Globus pallidus (tissue), 1 donor: ENCODE data around the gene PHF11.
"Not testable (repeated sequence)": the region's sequence is repeated elsewhere in the genome, so short reads cannot be mapped to it uniquely, and the experiment has no call there.

Source experiments
- DNase-seq: peaks from one replicate; pipeline ENCODE4 v3.0.0-alpha.2; 2015; ENCODE audit warnings: low spot score

The PHF11 gene

DNA sequence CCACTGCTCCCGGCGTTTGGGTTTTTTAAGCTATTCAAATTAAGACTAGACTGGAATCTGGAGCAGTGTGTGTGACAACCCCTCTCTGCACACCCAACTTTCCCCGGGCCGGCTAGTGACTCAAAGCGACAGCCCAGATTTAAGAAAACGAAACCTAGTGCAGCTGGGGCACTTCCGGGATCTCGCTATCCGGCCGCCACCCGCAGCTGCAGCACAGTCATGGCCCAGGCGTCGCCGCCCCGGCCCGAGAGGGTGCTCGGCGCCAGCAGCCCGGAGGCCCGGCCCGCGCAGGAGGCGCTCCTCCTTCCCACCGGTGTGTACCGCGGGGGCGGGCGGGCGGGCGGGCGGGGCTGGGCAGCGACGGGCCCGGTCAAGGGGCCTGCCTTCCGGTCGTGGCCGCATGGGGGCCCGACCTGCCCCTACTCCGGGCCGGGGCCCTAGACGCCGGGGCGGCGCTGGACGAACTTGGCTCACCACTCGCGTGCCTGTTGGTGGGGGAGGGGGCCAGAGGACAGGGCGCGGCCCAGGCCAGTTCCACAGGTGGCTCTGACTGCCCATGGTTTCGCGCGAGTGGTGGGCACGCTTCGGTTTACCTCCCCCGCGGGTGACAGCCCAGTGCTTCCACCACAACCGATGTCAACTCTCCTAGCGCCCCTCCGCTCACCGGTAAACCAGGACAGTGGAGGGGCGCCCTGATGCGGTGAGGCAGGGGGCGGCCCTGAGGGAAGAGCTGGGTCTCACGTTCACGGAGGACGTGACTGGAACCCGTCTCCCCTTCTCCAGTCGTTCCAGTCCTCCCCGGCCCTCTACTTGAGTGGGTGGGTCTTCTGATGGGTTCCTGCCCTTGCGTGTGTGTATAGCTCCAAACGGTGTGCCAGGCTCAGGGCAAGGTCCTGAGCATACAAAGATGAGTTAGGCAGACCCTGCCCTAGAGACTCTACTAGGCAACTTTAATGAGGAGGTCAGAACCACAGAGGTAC, at the start of gene PHF11:
Gene PHF11 (plus strand): TSS at position 171 of the 980 bp plus-strand sequence. CDS start 49 bp downstream, at position 220.
- peak; percentile 73 for DNase-seq

DNA sequence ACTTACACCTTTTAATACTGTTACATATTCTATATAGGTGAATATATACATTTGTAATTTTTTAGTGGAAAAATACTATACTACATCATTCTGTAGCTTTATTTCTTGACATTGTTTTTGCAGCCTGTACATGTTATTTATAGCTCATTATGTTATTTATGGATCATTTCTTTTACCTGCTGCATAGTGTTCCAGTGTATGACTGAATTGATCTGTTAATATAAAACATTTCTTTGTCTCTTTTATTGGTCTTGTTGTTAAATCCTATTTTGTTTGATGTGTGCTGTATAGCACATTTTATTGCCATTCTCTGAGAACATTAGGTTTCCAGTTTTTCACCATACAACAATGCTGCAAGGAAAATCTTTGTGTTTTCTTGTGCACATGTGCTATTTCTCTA, 49.3 kb upstream of the PHF11 start:
- DNase-seq = no peak

DNA sequence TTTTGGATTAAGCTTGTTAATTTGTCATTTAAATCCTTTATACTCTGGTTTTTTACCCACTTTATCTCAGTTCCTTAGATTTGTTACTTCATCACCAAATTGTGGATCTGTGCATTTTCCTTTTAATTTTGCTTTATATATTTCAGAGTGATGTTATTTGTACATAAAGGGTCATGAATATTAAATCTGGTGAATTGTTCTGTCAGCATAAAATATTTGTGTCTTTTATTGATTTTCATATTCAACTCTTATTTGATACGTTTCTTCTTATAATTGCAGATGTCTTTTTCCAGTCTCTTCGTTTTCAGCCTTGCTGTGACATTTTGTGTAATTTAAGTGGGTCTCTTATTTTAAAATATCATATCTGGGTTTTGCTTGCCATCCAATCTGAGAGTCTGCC, 47.0 kb upstream of the PHF11 start:
- DNase-seq = no peak

DNA sequence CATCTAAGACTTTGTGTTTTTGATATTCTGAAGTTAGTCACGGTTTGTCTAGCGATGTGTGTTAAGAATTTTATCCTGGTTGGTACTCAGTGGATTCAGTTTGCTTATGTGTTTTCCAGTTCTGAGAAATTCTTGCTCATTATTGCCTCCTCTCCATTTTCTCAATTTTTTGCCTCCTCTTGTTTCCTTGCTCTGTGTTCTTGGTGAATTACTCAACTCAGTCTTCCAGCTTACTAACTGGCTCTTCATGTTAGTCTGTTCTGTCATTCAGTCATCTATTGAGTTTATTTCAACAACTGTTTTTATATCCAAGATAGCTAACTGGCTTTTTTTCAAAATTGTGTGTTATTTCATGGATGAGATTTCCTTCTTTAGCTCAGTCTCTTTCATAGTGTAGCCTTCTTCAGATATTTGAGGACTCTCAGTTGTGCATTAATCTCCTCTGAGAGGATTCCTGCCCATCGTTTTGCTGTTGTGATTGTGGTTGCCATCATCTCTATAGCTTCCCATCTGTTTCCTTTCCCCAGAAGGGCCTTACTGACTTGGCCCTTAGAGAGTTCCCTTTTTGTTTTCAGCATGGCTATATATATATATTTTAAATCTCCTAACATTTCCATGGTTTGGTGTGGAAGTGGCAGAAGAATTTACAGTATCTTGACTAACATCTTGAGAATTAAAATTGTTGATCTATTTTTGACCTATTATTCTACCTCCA, 45.5 kb upstream of the PHF11 start:
- no peak for DNase-seq

DNA sequence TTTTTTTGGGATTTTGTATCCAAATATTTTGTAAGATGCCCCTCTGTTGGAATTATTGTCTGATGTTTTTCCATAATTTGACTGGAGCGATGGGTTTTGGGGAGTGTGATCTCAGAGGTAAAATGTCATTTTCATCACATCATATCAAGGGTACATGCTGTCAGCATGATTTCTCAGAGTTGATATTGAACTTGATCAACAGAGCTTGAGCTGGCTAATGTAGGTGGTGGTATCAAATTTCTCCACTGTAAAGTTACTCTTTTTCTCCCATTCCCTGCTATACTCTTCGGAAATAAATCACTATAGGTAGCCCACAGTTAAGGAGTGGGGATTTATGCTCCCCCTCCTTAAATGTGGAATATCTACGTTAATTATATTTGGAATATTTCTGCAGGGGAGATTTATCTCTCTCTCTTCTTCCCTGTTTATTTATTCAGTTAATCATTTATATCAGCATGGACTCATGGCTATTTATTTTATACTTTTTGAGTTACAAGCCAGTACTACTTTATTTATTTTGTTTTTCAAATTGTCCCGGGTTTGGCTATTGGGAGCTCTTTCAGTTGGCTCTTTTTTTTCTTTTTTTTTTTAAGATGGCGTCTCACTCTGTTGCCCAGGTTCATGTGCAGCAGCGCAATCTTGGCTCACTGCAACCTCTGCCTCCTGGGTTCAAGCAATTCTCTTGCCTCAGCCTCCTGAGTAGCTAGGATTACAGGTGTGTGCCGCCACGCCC, 42.9 kb upstream of the PHF11 start:
- no peak for DNase-seq

DNA sequence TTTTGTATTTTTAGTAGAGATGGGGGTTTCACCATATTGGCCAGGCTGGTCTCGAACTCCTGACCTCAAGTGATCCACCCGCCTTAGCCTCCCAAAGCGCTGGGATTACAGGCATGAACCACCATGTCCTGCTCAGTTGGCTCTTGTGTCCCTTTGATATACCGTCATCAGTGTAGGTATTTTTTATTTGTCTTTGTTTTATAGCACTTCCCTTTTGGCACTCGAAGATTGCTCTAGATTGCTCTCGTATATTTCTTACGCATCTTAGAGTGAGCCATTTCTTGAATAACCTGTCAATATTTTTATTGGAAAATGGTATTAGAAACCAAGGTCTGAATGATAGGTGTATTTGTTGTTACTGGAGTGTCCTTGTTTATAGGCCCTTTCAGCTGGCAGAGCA, 42.3 kb upstream of the PHF11 start:
- no peak for DNase-seq

DNA sequence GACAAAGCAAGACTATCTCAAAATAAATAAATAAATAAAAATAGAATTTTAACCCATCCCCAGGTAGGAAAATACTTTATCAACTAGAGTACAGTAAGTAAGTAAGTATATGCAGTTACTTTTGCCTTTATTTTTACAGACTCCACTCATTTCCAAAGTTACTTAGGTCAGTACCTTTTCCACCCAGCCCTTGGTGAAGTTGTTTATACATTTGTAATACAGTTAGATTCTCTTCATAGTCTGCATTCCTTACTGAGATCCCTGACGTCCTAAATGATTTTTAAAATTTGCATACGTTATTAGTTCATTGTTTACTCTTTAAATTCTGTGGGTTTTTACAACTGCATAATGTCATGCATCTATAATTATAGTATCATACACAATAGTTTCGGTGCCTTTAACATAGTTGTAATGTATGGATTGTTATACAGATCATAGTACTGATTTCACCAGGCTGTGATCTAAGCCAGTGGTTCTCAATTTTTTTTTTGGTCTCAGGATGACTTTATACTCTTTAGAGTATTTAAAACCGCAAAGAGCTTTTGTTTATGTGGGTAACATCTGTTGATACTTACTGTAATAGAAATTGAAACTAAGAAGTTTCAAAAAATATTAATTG, 41.3 kb upstream of the PHF11 start:
- no peak for DNase-seq

DNA sequence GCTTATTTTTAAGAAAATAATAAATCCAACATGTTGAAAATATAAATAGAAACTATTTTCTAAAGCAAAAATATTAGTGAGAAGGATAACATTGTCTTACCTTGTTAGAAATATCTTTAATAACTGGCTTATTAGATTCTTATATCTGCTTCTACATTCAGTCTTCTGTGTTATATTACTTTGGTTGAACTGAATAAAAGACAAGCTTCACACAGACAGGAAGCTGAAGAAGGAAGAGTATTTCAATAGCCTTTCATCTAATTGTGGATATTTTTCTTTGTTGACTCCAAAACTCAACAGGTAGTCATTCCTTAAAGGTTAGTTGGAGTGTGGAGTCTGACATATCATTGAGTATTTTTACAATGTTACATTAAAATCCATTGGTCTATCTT, 40.8 kb upstream of the PHF11 start:
- no peak for DNase-seq

DNA sequence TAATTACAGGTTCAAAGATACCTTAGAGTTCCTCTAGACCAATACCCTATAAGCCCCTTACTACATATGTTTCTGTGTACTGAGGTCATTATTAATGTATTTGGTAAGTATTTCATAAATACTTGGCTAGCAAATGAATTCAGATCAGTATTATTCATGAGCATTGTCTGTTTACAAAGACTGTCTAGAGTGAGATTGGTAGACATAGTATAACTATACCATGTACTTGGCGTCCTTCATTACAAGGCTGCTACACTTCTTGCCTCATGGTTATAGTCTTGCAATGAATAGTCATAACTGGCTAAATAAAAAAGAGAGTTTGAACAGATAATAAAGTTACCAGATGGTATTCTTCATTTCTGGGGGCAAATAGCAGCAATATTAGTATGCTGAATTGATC, 39.6 kb upstream of the PHF11 start:
- no peak for DNase-seq

DNA sequence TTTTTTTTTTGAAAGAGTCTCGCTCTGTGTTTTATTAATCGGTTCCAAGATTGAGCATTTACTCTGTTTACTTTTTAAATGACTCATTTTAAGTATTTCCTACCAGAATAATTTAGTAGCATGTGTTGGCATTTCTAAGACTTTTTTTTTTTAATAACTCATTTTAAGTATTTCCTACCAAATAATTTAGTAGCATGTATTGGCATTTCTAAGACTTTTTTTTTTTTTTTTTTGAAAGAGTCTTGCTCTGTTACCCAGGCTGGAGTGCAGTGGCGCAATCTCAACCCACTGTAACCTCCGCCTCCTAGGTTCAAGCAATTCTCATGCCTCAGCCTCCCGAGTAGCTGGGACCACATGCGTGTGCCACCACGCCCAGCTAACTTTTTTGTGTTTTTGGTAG, 38.5 kb upstream of the PHF11 start:
- no peak for DNase-seq

DNA sequence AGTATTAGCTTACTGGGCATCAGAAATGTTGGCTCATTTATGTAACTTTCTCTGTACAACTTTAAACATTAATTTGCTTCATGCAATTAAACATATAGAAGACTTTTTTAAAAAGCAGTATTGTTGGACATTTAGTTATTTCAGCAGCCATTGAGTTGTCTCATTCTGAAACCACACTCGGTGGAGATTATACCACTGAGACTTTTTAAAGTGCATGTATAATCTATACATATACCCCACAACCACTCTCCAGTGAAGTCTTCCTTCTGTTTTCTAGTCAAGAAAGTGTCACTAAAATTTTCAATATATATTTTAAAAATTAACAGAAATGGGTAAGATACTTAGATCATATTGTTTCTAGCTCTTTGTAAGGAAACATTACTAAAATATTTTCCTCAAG, 36.2 kb upstream of the PHF11 start:
- DNase-seq = no peak

DNA sequence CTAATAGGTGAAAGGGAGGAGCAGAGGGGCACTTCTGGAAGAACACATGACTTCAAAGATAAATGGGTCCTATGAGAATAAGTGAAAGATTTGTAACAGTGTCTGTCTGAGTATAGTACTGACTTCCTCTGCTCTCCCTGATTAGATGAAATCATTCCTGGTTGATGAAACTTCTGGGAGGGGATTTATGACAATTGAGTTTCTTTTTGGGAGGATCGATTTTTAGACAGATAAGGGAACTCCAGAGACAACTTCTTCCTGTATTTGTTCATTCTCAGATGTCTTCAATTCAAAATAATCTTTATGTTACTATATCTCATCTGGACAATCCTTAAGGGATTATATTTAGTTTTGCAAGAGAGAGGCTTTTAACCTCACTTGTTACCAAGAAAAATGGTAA, 31.7 kb upstream of the PHF11 start:
- DNase-seq = no peak

DNA sequence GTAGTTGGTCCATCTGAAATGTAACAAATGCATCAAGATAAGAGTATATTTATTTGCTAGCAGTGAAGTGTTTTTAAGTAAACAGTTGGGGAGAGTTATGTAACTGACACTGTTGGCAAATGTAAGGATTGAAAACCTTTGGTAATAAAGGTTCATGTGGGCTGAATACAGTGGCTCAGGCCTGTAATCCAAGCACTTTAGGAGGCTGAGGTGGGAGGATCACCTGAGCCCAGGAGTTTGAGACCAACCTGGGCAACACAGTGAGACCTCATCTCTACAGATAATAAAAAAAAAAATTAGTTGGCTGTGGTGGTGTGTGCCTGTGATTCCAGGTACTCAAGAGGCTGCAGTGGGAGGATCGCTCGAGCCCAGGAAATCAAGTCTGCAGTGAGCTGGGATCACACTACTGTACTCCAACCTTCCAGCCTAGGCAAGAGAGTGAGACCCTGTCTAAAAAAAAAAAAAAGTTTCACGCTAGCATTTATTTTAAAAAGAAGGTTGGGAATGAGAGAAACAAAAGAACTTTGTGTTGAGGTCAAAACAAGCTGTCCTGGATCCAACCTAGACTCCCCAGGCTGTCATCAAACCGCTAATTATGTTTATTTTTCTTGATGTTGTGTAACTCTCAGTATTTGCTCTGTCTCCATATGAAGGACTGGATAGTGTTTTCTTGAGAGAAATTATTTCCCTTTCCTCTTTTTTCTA, 31.0 kb upstream of the PHF11 start:
- DNase-seq = no peak

DNA sequence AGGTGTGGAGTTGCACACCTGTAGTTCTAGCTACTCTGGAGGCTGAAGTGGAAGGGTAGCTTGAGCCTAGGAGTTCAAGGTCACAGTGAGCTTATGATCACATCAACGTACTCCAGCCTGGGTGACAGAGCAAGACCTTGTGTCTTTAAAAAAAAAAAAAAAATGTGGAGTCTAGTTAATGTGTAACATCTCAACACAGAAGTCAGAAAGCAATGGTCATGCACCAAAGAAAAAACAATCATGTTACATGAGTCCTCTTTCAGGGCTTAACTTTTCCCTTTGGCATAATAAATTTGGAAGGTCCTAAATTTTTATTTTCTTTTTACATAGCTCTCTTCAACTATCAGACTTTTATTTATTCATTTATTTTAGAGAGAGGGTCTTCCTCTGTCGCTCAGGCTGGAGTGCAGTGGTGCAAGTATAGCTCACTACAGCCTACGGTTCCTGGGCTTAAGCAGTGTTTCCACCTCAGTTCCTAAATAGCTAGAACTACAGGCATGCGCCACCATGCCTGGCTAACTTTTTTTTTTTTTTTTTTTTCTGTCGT, 29.4 kb upstream of the PHF11 start:
- no peak for DNase-seq

DNA sequence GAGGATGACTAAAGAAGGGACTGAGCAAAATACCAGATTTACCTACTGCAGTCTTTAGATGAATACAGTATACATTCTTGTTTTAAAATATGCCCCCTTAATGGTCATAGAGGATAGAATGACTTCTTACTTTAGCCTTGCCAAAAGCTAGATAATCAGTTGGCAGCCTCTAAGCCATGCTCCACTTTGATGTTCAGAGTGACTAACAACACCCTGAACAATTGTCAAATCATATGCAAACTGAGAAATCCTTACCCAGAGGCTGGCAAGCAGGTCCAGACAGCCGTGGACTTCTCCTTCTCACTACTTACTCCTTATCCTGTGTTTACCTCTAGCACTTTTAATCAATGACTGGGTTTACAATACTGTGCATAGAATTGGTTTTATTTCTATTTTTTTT, 23.6 kb upstream of the PHF11 start:
- no peak for DNase-seq

DNA sequence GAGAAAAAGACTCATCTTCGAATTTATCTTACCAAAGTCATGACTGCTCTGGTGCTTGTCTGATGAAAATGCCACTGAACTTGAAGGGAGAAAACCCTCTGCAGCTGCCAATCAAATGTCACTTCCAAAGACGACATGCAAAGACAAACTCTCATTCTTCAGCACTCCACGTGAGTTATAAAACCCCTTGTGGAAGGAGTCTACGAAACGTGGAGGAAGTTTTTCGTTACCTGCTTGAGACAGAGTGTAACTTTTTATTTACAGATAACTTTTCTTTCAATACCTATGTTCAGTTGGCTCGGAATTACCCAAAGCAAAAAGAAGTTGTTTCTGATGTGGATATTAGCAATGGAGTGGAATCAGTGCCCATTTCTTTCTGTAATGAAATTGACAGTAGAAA, 19.2 kb upstream of the PHF11 start:
- DNase-seq = no peak

DNA sequence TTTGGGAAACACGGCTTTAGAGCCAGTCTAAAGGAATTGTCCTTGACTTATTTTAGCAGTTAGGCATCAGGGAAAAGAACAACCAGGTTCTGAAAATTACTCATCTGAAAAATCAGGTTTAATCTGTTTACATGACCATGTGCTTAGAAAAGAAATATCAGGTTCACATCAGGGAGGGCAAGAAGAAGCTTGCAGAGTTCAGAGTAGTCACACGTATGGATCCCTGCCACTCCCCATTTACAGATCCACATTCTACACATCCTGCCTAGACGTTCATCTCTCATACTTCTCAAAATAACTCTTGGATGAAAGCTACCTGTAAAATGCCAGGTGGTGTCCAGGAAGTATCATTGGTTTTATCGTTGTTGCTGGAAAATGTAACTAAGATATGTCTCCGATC, 14.0 kb upstream of the PHF11 start:
- no peak for DNase-seq

DNA sequence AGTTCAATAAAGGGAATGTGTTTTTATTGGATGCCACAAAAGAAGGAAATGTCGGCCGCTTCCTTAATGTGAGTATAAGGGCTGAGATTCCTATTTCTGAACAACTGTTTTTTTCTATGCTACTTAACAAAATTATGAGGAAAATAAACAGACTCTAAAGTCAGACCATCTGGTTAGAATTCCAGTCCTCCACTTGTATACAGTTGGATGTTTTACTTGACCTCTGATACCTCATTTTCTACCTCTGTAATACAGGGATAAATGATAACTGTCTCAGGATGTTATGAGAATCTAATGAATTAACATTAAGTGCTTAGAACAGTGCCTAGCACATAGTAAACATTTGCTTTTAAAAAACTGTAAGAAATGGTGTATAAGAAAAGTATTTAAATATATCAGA, 7.2 kb upstream of the PHF11 start:
- no peak for DNase-seq

DNA sequence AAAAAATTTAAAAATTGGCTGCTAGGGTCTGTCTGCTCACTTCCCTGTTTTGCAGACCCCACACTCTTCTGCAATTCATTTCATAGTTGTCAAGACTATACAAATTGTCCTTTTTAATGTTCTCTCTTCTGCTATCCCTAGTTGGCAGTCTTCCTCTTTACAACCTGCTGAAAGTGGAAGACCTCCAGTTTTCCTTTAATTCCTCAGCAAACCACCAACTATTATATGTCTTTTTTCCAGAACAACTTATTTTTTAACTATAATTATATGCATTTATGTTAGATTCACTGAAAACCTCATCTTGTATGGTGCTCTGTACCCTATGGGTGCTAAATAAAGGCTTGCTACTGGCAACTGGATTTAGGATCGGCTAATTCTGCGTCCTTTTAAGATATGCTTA, 1.1 kb upstream of the PHF11 start:
- no peak for DNase-seq

DNA sequence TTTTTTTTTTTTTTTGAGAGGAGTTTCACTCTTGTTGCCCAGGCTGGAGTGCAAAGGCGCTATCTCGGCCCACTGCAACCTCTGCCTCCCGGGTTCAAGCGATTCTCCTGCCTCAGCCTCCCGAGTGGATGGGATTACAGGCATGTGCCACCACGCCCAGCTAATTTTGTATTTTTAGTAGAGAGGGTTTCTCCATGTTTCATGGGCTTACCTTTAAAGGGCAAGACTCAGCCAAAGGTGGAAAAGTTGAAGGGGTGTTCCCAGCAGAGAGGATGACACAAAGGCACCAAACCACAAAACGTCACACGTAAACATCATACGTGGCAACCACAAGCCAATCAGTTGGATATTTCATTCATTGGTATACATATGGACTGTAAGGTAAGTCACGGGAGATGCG, 1.1 kb downstream of the PHF11 start:
- not testable (repeated sequence) for DNase-seq

DNA sequence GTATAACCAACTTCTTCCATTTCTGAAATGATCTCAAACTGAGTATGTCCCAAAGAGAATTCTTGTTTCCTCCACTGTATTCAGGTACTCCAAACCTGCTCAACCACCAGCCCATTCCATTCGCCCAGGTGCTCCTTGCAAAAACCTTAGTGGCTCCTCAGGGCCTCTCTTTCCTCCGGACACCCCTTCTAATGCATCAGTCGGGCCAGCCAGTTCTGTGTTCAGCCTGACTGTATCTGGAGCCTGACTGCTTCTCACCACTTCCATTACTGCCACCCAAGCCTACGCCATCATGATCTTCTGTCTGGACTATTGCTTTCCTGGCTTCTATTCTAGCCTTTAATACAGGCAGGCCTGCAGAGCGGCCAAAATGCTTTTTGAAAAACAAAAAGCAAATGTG, 1.5 kb downstream of the PHF11 start:
- DNase-seq = no peak
